Measurements from ENCODE around the gene TMEM106C.

The TMEM106C gene
- total RNA-seq = 27.8 to 32.3 reads per million in 2 experiments

- DNase-seq (ENCODE audit: low read depth) = peak; percentile 86
Observed at GRCh38 chr12:47963340-47964040, at the start of gene TMEM106C. TMEM106C (plus strand) TSS chr12:47963596; CDS start chr12:47964237, 641 bp downstream.

GRCh38 chr12:47920913-47921312 is 42.5 kb upstream of the TMEM106C start:
- DNase-seq (ENCODE audit: low read depth) = no peak

GRCh38 chr12:47921907-47922306 is 41.5 kb upstream of the TMEM106C start:
- DNase-seq (ENCODE audit: low read depth) = no peak

- DNase-seq (ENCODE audit: low read depth) = no peak
Observed at GRCh38 chr12:47927346-47927745, 36.0 kb upstream of the TMEM106C start.

GRCh38 chr12:47930634-47931033 is 32.8 kb upstream of the TMEM106C start:
- DNase-seq (ENCODE audit: low read depth) = no peak

- DNase-seq (ENCODE audit: low read depth) = no peak
Observed at GRCh38 chr12:47931187-47931586, 32.2 kb upstream of the TMEM106C start.

GRCh38 chr12:47935184-47935583 is 28.2 kb upstream of the TMEM106C start:
- DNase-seq (ENCODE audit: low read depth) = no peak

- DNase-seq (ENCODE audit: low read depth) = no peak
Observed at GRCh38 chr12:47938093-47938492, 25.3 kb upstream of the TMEM106C start.

- DNase-seq (ENCODE audit: low read depth) = no peak
Observed at GRCh38 chr12:47938594-47938993, 24.8 kb upstream of the TMEM106C start.

GRCh38 chr12:47939009-47939601 is 24.3 kb upstream of the TMEM106C start:
- DNase-seq (ENCODE audit: low read depth) = no peak

GRCh38 chr12:47940773-47941474 is 22.5 kb upstream of the TMEM106C start:
- DNase-seq (ENCODE audit: low read depth) = no peak

- DNase-seq (ENCODE audit: low read depth) = no peak
Observed at GRCh38 chr12:47941475-47941780, 22.0 kb upstream of the TMEM106C start.

GRCh38 chr12:47941871-47942613 is 21.4 kb upstream of the TMEM106C start:
- no peak for DNase-seq (ENCODE audit: low read depth)

- DNase-seq (ENCODE audit: low read depth) = no peak
Observed at GRCh38 chr12:47942614-47943225, 20.7 kb upstream of the TMEM106C start.

GRCh38 chr12:47943623-47944340 is 19.6 kb upstream of the TMEM106C start:
- no peak for DNase-seq (ENCODE audit: low read depth)

- DNase-seq (ENCODE audit: low read depth) = no peak
Observed at GRCh38 chr12:47944685-47945340, 18.6 kb upstream of the TMEM106C start.

GRCh38 chr12:47945341-47945728 is 18.1 kb upstream of the TMEM106C start:
- no peak for DNase-seq (ENCODE audit: low read depth)

- no peak for DNase-seq (ENCODE audit: low read depth)
Observed at GRCh38 chr12:47946413-47947323, 16.7 kb upstream of the TMEM106C start.

- DNase-seq (ENCODE audit: low read depth) = no peak
Observed at GRCh38 chr12:47947341-47947740, 16.1 kb upstream of the TMEM106C start.

All from T follicular helper cell (primary cell).